Trophoblast cell (in vitro differentiated cells and primary cell): ENCODE results near the gene SLAMF9.

Experiments
- DNase-seq, 2 donors: peaks; one replicate each; pipeline ENCODE4 v3.0.0-alpha.2; 2016
- H2AFZ ChIP-seq: 2 replicates; pipeline ENCODE4 v1.6.1; 2013; ENCODE audit warnings: low read length, moderate library complexity, mild to moderate bottlenecking; ENCODE audit not compliant: insufficient read depth, poor library complexity
- H2AK5ac ChIP-seq: 2 replicates; pipeline ENCODE4 v1.6.1; 2013; ENCODE audit warnings: mild to moderate bottlenecking, low read length
- H2BK120ac ChIP-seq: 2 replicates; pipeline ENCODE4 v1.6.1; 2013; ENCODE audit warnings: low read length, mild to moderate bottlenecking, moderate library complexity; ENCODE audit not compliant: insufficient read depth, poor library complexity
- H2BK12ac ChIP-seq: 2 replicates; pipeline ENCODE4 v1.6.1; 2013; ENCODE audit warnings: mild to moderate bottlenecking, low read length, moderate library complexity
- H2BK5ac ChIP-seq: 2 replicates; pipeline ENCODE4 v1.6.1; 2013; ENCODE audit warnings: low read length, low read depth, moderate library complexity, mild to moderate bottlenecking; ENCODE audit not compliant: poor library complexity
- H3K14ac ChIP-seq: 2 replicates; pipeline ENCODE4 v1.6.1; 2013; ENCODE audit warnings: mild to moderate bottlenecking, low read length
- H3K18ac ChIP-seq: 2 replicates; pipeline ENCODE4 v1.6.1; 2013; ENCODE audit warnings: mild to moderate bottlenecking, low read length
- H3K23ac ChIP-seq: 2 replicates; pipeline ENCODE4 v1.6.1; 2013; ENCODE audit warnings: low read length
- H3K27ac ChIP-seq: 2 replicates; pipeline ENCODE4 v1.5.1; 2013; ENCODE audit warnings: low read depth, mild to moderate bottlenecking, inconsistent platforms, low read length, moderate library complexity
- H3K27me3 ChIP-seq: 2 replicates; pipeline ENCODE4 v1.6.1; 2013; ENCODE audit warnings: inconsistent platforms, mild to moderate bottlenecking, low read length, moderate library complexity; ENCODE audit not compliant: insufficient read depth
- H3K36me3 ChIP-seq, 2 experiments: 1 replicate in 1 of 2; 2 replicates in 1 of 2; pipeline ENCODE4 v1.6.1; 2013; ENCODE audit warnings: low read length in 2 of 2, mild to moderate bottlenecking in 2 of 2, moderate library complexity in 1 of 2; ENCODE audit not compliant: insufficient read depth in 2 of 2, control insufficient read depth in 1 of 2
- H3K4ac ChIP-seq: 2 replicates; pipeline ENCODE4 v1.6.1; 2013; ENCODE audit warnings: low read depth, mild to moderate bottlenecking, low read length, moderate library complexity
- H3K4me1 ChIP-seq, 2 experiments: 1 replicate in 1 of 2; 2 replicates in 1 of 2; pipeline ENCODE4 v1.6.1; 2013; ENCODE audit warnings: low read length in 2 of 2, mild to moderate bottlenecking in 2 of 2, moderate library complexity in 1 of 2; ENCODE audit not compliant: insufficient read depth in 2 of 2, control insufficient read depth in 1 of 2
- H3K4me2 ChIP-seq: 2 replicates; pipeline ENCODE4 v1.6.1; 2013; ENCODE audit warnings: inconsistent platforms, mild to moderate bottlenecking, low read length, moderate library complexity
- H3K4me3 ChIP-seq: 2 replicates; pipeline ENCODE4 v1.5.1; 2013; ENCODE audit warnings: mild to moderate bottlenecking, low read depth, low read length, inconsistent platforms
- H3K79me1 ChIP-seq: one replicate; pipeline ENCODE4 v1.6.1; 2013; ENCODE audit warnings: low read length
- H3K79me2 ChIP-seq: 2 replicates; pipeline ENCODE4 v1.6.1; 2013; ENCODE audit warnings: low read length, mild to moderate bottlenecking; ENCODE audit not compliant: control insufficient read depth, insufficient read depth, poor library complexity
- H3K9ac ChIP-seq: 2 replicates; pipeline ENCODE4 v1.6.1; 2013; ENCODE audit warnings: mild to moderate bottlenecking, low read length
- H3K9me3 ChIP-seq: 2 replicates; pipeline ENCODE4 v1.6.1; 2013; ENCODE audit warnings: low read depth, mild to moderate bottlenecking, control low read depth, inconsistent platforms, low read length; ENCODE audit not compliant: insufficient read depth
- H4K12ac ChIP-seq: 2 replicates; pipeline ENCODE4 v1.6.1; 2013; ENCODE audit warnings: low read depth, mild to moderate bottlenecking, low read length, moderate library complexity
- H4K8ac ChIP-seq: 2 replicates; pipeline ENCODE4 v1.6.1; 2013; ENCODE audit warnings: low read depth, mild to moderate bottlenecking, low read length, moderate library complexity
- H4K91ac ChIP-seq: one replicate; pipeline ENCODE4 v1.6.1; 2013; ENCODE audit warnings: low read depth, mild to moderate bottlenecking, low read length, moderate library complexity
- WGBS: extraction: QIAGEN DNeasy Blood & Tissue Kit; methylation state at CpG from one replicate; pipeline ENCODE4 v1.1.7; 2013; ENCODE audit warnings: missing lambda C conversion rate; ENCODE audit not compliant: insufficient read length, insufficient coverage; ENCODE audit errors: extremely low coverage; 5-methylcytosine and 5-hydroxymethylcytosine counted together

The SLAMF9 gene

GRCh38 chr1:159990005-159990404 lies 36.0 kb upstream of the SLAMF9 start:
- no peak for DNase-seq
- Histone ChIP-seq H3K9ac (no peak overlapping the region), H2BK12ac (no peak overlapping the region), H3K36me3 (no peaks in the 10 kb centered on the region), H3K79me2 (no peaks in the 10 kb centered on the region), H2AK5ac (no peak overlapping the region), H3K9me3 (no peaks in the 10 kb centered on the region), H4K8ac (no peak overlapping the region), H2BK5ac (no peak overlapping the region), H3K4me1 (no peaks in the 10 kb centered on the region), H3K23ac (no peak overlapping the region), H3K14ac (no peak overlapping the region), H4K12ac (no peak overlapping the region), H3K4me2 (no peak overlapping the region), H3K27ac (no peak overlapping the region), H3K4me3 (no peak overlapping the region), H3K4ac (no peak overlapping the region), H3K18ac (no peak overlapping the region), H4K91ac (no peak overlapping the region), H2AFZ (no peak overlapping the region), H2BK120ac (no peak overlapping the region), H3K79me1 (no peaks in the 10 kb centered on the region), H3K27me3 (no peaks in the 10 kb centered on the region)
- no CpG with 5 or more reads among the region's 5 CpGs for WGBS

- Histone ChIP-seq H2BK120ac (no peak overlapping the region), H3K4ac (no peak overlapping the region), H2BK12ac (no peak overlapping the region), H4K8ac (no peak overlapping the region), H3K9ac (no peak overlapping the region), H3K4me1 (no peaks in the 10 kb centered on the region), H3K79me2 (no peaks in the 10 kb centered on the region), H2AK5ac (no peak overlapping the region), H3K9me3 (no peaks in the 10 kb centered on the region), H4K91ac (no peak overlapping the region), H3K23ac (no peak overlapping the region), H3K18ac (no peak overlapping the region), H3K27me3 (no peaks in the 10 kb centered on the region), H3K27ac (no peak overlapping the region), H2BK5ac (no peak overlapping the region), H4K12ac (no peak overlapping the region), H3K14ac (no peak overlapping the region), H3K79me1 (no peaks in the 10 kb centered on the region), H2AFZ (no peak overlapping the region), H3K36me3 (no peaks in the 10 kb centered on the region), H3K4me3 (no peak overlapping the region), H3K4me2 (no peak overlapping the region)
- WGBS: no CpG with 5 or more reads among the region's 3 CpGs
- no peak for DNase-seq
Measured at GRCh38 chr1:159989581-159989980, 35.5 kb upstream of the SLAMF9 start.

GRCh38 chr1:159988006-159988405 lies 34.0 kb upstream of the SLAMF9 start:
- no peak overlapping the region for H3K23ac ChIP-seq
- no peak overlapping the region for H3K4me3 ChIP-seq
- no peaks in the 10 kb centered on the region for H3K36me3 ChIP-seq
- H3K79me1 ChIP-seq: no peaks in the 10 kb centered on the region
- no peak overlapping the region for H4K8ac ChIP-seq
- H2BK5ac ChIP-seq: no peak overlapping the region
- no peaks in the 10 kb centered on the region for H3K9me3 ChIP-seq
- no peak overlapping the region for H3K4me2 ChIP-seq
- no peaks in the 10 kb centered on the region for H3K27me3 ChIP-seq
- H4K91ac ChIP-seq: no peak overlapping the region
- no peak overlapping the region for H3K27ac ChIP-seq
- H2BK12ac ChIP-seq: no peak overlapping the region
- H3K14ac ChIP-seq: no peak overlapping the region
- H2AFZ ChIP-seq: no peak overlapping the region
- H2BK120ac ChIP-seq: no peak overlapping the region
- no peak overlapping the region for H3K9ac ChIP-seq
- no peaks in the 10 kb centered on the region for H3K79me2 ChIP-seq
- no peak overlapping the region for H3K18ac ChIP-seq
- no peak for DNase-seq
- H3K4me1 ChIP-seq: no peaks in the 10 kb centered on the region
- no peak overlapping the region for H2AK5ac ChIP-seq
- H3K4ac ChIP-seq: no peak overlapping the region
- no CpG with 5 or more reads among the region's 1 CpG for WGBS
- no peak overlapping the region for H4K12ac ChIP-seq

- H3K23ac ChIP-seq: no peak overlapping the region
- WGBS: no CpG with 5 or more reads among the region's 4 CpGs
- no peaks in the 10 kb centered on the region for H3K79me2 ChIP-seq
- no peak overlapping the region for H3K4ac ChIP-seq
- H3K4me2 ChIP-seq: no peak overlapping the region
- H3K14ac ChIP-seq: no peak overlapping the region
- H4K8ac ChIP-seq: no peak overlapping the region
- no peaks in the 10 kb centered on the region for H3K36me3 ChIP-seq
- no peak overlapping the region for H3K4me3 ChIP-seq
- no peak overlapping the region for H3K9ac ChIP-seq
- H3K9me3 ChIP-seq: no peaks in the 10 kb centered on the region
- H3K18ac ChIP-seq: no peak overlapping the region
- H4K12ac ChIP-seq: no peak overlapping the region
- no peak overlapping the region for H2AFZ ChIP-seq
- H3K27me3 ChIP-seq: no peaks in the 10 kb centered on the region
- no peak overlapping the region for H4K91ac ChIP-seq
- DNase-seq: no peak
- H3K4me1 ChIP-seq: no peaks in the 10 kb centered on the region
- no peak overlapping the region for H2BK5ac ChIP-seq
- H3K27ac ChIP-seq: no peak overlapping the region
- no peak overlapping the region for H2BK120ac ChIP-seq
- no peaks in the 10 kb centered on the region for H3K79me1 ChIP-seq
- H2AK5ac ChIP-seq: no peak overlapping the region
- H2BK12ac ChIP-seq: no peak overlapping the region
Measured at GRCh38 chr1:159987186-159987585, 33.1 kb upstream of the SLAMF9 start.
